Stomach (tissue), 4 donors: ENCODE results near the gene STAT5B.

ENCODE experiments used
- EP300 ChIP-seq: sonication (generic); formaldehyde crosslinking; IDR thresholded peaks from one replicate; pipeline ENCODE4 v1.6.1; 2017; ENCODE audit warnings: antibody characterized with exemption
- POLR2A ChIP-seq, 4 donors: fragments of 450-650 bp; IDR thresholded peaks; one replicate each; pipeline ENCODE4 v1.6.1; 2016; ENCODE audit warnings: antibody characterized with exemption in 4 of 4, control low read depth in 2 of 4, mild to moderate bottlenecking in 1 of 4, moderate library complexity in 1 of 4
- POLR2AphosphoS5 ChIP-seq, 3 donors: sonication (generic); formaldehyde crosslinking; IDR thresholded peaks; one replicate each; pipeline ENCODE4 v1.6.1; 2016; ENCODE audit warnings: antibody characterized with exemption in 3 of 3
- TF ChIP-seq, protein P1 (sequence below), 7 experiments: fragments of 450-650 bp in 4 of 7; fragments of 200-600 bp in 3 of 7; sonication (generic) in 3 of 7; IDR thresholded peaks; one replicate each; pipeline ENCODE4 v1.5.1; 2016 to 2019; ENCODE audit warnings: antibody characterized with exemption in 7 of 7, control low read depth in 2 of 7, mild to moderate bottlenecking in 1 of 7

GRCh38 chr17:42286411-42287221 lies 10.4 kb upstream of the STAT5B start:
- TF ChIP-seq, protein P1, sequence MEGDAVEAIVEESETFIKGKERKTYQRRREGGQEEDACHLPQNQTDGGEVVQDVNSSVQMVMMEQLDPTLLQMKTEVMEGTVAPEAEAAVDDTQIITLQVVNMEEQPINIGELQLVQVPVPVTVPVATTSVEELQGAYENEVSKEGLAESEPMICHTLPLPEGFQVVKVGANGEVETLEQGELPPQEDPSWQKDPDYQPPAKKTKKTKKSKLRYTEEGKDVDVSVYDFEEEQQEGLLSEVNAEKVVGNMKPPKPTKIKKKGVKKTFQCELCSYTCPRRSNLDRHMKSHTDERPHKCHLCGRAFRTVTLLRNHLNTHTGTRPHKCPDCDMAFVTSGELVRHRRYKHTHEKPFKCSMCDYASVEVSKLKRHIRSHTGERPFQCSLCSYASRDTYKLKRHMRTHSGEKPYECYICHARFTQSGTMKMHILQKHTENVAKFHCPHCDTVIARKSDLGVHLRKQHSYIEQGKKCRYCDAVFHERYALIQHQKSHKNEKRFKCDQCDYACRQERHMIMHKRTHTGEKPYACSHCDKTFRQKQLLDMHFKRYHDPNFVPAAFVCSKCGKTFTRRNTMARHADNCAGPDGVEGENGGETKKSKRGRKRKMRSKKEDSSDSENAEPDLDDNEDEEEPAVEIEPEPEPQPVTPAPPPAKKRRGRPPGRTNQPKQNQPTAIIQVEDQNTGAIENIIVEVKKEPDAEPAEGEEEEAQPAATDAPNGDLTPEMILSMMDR (IDR thresholded peaks at IDR 0.05), result no peak
- no peak for TF ChIP-seq EP300
- no peak for TF ChIP-seq POLR2A (IDR thresholded peaks at IDR 0.05)
- no peak for TF ChIP-seq POLR2AphosphoS5 (IDR thresholded peaks at IDR 0.05)
